Epithelial cell of proximal tubule (primary cell): ENCODE data around the gene NPAS3. TPM values are rescaled to one million over a fixed set of nuclear protein-coding genes. Genes with fewer than 3 reads are reported as not detected.

Experiments
- DNase-seq: peaks from one replicate; pipeline ENCODE4 v3.0.0-alpha.2; 2011; ENCODE audit warnings: low read depth
- H3K4me3 ChIP-seq: 2 replicates; pipeline ENCODE4 v1.5.1; 2011; ENCODE audit warnings: low read depth, mild to moderate bottlenecking, low read length
- total RNA-seq: library from RNA; depleted of rRNA; stranded (reverse); fragments of >200 nt; gene quantifications from 2 replicates; pipeline ENCODE4 v1.2.3, GENCODE V29; 2015
- TF ChIP-seq, protein P1 (sequence below): conservative IDR thresholded peaks from 2 replicates; pipeline ENCODE4 v1.5.1; 2012; ENCODE audit warnings: low read depth, mild to moderate bottlenecking, low read length

NPAS3 gene
- total RNA-seq, 1 donor from 2014 or later: 0.35 TPM

DNA sequence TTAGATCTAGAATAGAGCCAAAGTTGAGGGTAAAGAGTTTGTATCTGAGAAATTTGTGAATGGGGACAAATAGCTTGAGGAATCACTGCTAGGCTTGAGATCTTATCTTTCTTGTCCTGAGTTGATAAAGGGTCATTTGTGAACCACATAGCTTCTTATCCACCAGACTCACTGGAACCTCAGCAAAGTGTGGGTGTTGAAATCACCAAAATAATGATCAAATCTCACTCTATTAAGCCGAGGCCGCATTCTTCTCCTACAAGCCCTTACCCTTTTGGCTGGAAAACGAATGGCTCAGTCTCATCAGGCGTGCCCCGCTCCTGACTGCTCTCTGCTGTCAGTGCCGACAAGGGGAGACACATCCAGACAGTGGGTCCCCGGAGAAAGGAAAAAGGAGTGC, 771.6 kb downstream of the NPAS3 start:
- TF ChIP-seq, protein P1, sequence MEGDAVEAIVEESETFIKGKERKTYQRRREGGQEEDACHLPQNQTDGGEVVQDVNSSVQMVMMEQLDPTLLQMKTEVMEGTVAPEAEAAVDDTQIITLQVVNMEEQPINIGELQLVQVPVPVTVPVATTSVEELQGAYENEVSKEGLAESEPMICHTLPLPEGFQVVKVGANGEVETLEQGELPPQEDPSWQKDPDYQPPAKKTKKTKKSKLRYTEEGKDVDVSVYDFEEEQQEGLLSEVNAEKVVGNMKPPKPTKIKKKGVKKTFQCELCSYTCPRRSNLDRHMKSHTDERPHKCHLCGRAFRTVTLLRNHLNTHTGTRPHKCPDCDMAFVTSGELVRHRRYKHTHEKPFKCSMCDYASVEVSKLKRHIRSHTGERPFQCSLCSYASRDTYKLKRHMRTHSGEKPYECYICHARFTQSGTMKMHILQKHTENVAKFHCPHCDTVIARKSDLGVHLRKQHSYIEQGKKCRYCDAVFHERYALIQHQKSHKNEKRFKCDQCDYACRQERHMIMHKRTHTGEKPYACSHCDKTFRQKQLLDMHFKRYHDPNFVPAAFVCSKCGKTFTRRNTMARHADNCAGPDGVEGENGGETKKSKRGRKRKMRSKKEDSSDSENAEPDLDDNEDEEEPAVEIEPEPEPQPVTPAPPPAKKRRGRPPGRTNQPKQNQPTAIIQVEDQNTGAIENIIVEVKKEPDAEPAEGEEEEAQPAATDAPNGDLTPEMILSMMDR: no peak
- no peak for DNase-seq

DNA sequence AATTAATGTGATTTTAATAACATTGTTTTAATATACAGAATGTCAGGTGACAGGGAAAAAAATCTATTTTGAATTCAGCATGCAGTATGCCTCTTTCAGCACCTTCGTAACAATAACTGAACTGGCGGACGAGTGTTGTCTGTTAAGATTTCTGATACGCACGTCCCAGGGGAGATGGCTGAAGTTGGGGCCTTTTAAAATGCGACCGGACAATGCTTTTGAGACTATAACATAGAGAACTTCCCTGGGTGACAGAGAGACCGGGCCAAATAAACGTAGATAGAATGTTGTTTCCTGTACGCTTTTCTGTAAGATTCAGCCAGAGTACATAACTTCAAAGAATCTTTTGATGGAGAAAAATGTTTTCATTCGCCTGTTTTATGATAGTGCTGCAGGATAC, 772.5 kb downstream of the NPAS3 start:
- no peak overlapping the region for H3K4me3 ChIP-seq
- no peak for DNase-seq
- TF ChIP-seq, protein P1: no peak

More for the DNA sequence above, 771.6 kb downstream of the NPAS3 start:
- no peak overlapping the region for H3K4me3 ChIP-seq

- H3K4me3 ChIP-seq: no peak overlapping the region
- no peak for DNase-seq
- TF ChIP-seq, protein P1: no peak
Observed at GRCh38 chr14:33711811-33712216, 773.1 kb downstream of the NPAS3 start.

DNA sequence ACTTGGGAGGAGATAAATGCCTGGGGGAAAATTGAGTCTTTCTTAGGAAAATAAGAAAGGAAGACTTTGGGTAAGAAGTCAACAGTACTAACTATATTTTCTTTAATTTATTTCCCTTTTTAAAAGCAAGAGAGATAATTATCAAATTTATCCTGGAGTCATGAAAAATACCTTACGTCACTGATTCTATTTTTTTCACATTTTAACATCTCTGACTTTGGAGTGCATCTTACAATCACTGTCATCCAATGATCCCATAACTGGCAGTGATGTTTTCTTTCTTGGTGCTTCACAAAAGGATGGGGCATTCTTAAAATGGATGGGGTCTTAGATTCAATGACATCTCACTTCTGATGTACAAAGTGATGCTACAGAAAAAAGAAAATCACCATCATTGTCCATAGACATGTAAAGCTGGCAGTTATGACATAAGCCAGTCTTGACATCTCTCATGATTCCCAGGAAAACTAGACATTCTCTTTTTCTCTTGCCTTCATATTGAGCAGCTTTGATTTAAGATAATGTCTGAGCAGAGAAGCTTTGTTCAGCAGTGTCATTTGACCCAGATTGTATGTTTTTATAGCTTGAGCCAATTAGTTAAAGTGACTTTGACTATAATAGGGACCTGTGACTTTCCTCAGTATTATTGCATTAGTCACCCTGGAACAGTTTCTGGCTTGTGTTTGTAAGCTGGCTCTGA, 776.0 kb downstream of the NPAS3 start:
- TF ChIP-seq, protein P1: no peak
- DNase-seq: no peak
- H3K4me3 ChIP-seq: no peak overlapping the region

- DNase-seq: no peak
- no peak overlapping the region for H3K4me3 ChIP-seq
- TF ChIP-seq, protein P1: no peak
Observed at GRCh38 chr14:33715227-33715528, 776.5 kb downstream of the NPAS3 start.

DNA sequence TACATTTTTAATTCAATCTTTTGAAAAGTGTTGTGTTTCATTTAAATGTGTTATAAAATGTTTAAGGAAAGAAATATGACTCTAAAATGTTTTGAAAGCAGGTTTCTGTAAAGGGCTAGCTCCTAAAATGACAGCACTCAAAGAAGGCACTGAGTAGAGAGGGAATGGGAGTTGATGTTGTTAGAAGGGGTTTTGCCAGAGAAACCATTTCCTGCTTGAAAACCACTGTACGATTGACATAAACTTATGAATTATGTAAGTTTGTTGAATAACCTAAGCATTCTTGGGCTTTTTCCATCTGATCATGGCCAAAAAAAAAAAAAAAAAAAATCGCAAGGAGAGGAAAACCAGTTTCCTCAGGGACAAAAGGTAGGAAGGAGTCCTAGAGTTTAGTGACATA, 778.2 kb downstream of the NPAS3 start:
- TF ChIP-seq, protein P1: no peak
- no peak for DNase-seq
- H3K4me3 ChIP-seq: no peak overlapping the region

DNA sequence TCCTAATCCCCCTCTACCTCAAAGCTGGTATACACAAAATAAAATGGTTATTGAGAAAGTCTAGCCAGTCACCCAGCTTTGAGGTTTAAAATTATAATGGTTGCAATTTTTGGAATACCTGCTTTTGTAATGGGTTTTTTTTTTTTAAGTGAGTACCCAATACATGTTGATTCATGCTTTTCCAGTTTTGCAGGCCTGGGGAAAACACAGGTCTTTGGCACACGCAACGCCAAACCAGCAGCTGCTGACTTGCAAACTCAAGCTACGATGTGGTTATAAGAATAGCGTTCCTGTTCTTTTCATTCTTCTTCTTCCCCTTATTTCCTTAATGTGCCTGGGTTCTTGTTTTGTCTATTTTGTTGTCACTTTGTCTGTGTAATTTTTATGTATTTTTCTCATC, 779.2 kb downstream of the NPAS3 start:
- TF ChIP-seq, protein P1: no peak
- no peak for DNase-seq
- H3K4me3 ChIP-seq: no peak overlapping the region
